RWPE2 (cell line): ENCODE data around the gene SLBP.

ENCODE experiments used
- ATAC-seq: fragments of 200-7000 bp; cut with Tn5 transposase; 3 replicates; pipeline ENCODE4 v1.9.1; 2021; ENCODE audit warnings: low read depth
- DNase-seq: peaks from one replicate; pipeline ENCODE4 v3.0.0-alpha.2; 2020; ENCODE audit warnings: low spot score
- H3K27ac ChIP-seq: fragments of 450-650 bp; 2 replicates; pipeline ENCODE4 v1.5.1; 2017; ENCODE audit warnings: mild to moderate bottlenecking; ENCODE audit not compliant: poor library complexity, severe bottlenecking
- H3K27me3 ChIP-seq: fragments of 250-450 bp; sonication (Bioruptor Pico); 2 replicates; pipeline ENCODE4 v1.5.1; 2021; ENCODE audit warnings: mild to moderate bottlenecking, moderate library complexity; ENCODE audit not compliant: insufficient read depth, poor library complexity, severe bottlenecking
- H3K36me3 ChIP-seq: fragments of 250-450 bp; sonication (Bioruptor Pico); 2 replicates; pipeline ENCODE4 v1.5.1; 2020; ENCODE audit warnings: low read depth, mild to moderate bottlenecking, moderate library complexity
- H3K4me1 ChIP-seq: fragments of 250-450 bp; sonication (Bioruptor Pico); 2 replicates; pipeline ENCODE4 v1.5.1; 2021; ENCODE audit warnings: mild to moderate bottlenecking, moderate library complexity; ENCODE audit not compliant: insufficient read depth, poor library complexity, severe bottlenecking
- H3K4me3 ChIP-seq: fragments of 250-450 bp; sonication (Bioruptor Pico); 2 replicates; pipeline ENCODE4 v1.5.1; 2021; ENCODE audit warnings: mild to moderate bottlenecking, moderate library complexity; ENCODE audit not compliant: severe bottlenecking
- H3K9me3 ChIP-seq: fragments of 250-450 bp; sonication (Bioruptor Pico); 2 replicates; pipeline ENCODE4 v1.5.1; 2021; ENCODE audit warnings: mild to moderate bottlenecking, moderate library complexity; ENCODE audit not compliant: severe bottlenecking
- CTCF ChIP-seq: fragments of 450-650 bp; IDR thresholded peaks from one replicate; pipeline ENCODE4 v1.5.1; 2017; ENCODE audit warnings: mild to moderate bottlenecking, moderate library complexity; ENCODE audit not compliant: poor library complexity, severe bottlenecking

Gene SLBP

DNA sequence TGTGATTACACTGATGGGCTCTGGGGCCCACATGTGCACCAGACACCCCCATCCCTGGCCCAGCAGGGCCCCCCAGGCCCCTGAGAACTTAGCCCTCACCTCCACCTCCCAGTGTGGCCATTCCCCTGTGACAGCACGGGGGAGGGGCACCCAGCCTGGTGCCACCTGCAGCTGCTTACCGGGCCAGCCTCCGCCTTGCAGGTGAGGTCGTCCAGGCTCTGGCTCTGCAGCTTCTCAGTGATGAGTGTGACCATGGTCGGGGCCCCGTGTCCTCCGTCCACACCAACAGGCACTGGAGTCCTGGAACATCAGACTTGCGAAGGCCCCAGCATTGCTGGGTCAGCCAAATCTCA is 43.7 kb downstream of the SLBP start:
- H3K27me3 ChIP-seq, result no peaks in the 10 kb centered on the region
- DNase-seq, result no peak
- no peak for ATAC-seq

GRCh38 chr4:1667273-1667672 is 44.8 kb downstream of the SLBP start:
- Histone ChIP-seq H3K4me3 (no peak overlapping the region), H3K27me3 (no peaks in the 10 kb centered on the region), H3K4me1 (no peaks in the 10 kb centered on the region), H3K27ac (no peak overlapping the region), H3K9me3 (no peaks in the 10 kb centered on the region), H3K36me3 (no peaks in the 10 kb centered on the region)
- DNase-seq (no peak), ATAC-seq (no peak)
- TF ChIP-seq CTCF, result no peak

More for the DNA sequence above, 43.7 kb downstream of the SLBP start:
- H3K4me1 ChIP-seq, result no peaks in the 10 kb centered on the region
- no peak overlapping the region for H3K4me3 ChIP-seq
- H3K27ac ChIP-seq, result no peak overlapping the region
- no peak for TF ChIP-seq CTCF
- no peaks in the 10 kb centered on the region for H3K9me3 ChIP-seq
- no peaks in the 10 kb centered on the region for H3K36me3 ChIP-seq

DNA sequence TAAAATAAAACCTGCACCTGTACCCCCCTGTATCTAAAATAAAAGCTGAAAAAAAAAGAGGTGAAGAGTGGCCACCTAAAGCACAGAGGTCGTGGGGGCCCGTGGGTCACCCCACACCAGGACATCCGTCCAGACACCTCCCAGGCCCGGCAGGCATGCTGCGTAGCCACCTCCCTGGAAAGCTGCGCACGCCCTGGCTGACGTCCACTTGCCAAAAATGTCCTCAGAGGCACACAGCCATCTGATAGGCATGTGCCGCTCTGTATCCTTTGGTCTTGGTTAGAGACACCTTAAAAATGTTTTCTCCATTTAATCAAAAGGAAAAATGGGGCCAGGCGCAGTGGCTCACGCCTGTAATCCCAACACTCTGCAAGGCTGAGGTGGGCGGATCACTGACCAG is 45.7 kb downstream of the SLBP start:
- Histone ChIP-seq H3K36me3 (no peaks in the 10 kb centered on the region), H3K4me1 (no peaks in the 10 kb centered on the region), H3K27me3 (no peaks in the 10 kb centered on the region), H3K4me3 (no peak overlapping the region), H3K9me3 (no peaks in the 10 kb centered on the region), H3K27ac (no peak overlapping the region)
- no peak for ATAC-seq
- DNase-seq, result no peak
- no peak for TF ChIP-seq CTCF

DNA sequence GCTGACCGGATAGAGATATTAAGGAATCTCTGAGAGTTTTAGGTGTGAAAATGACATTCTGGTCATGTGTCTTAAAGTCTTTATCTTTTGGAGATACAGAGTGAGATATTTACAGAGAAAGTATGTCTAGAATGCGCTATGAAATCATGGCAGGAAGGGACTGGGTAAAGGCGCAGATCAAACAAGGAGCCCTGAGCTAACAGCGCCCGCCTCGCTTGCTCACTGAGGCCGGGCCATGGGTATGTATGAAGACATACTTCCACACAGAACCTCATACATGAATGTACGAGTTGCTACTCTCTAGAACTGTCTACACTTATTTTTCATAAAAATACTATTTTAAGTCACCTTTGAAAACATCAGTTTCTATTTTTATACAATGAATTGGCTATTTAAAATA is 48.0 kb downstream of the SLBP start:
- Histone ChIP-seq H3K4me1 (no peaks in the 10 kb centered on the region), H3K36me3 (no peaks in the 10 kb centered on the region), H3K27ac (no peak overlapping the region), H3K4me3 (no peak overlapping the region), H3K9me3 (no peaks in the 10 kb centered on the region), H3K27me3 (no peaks in the 10 kb centered on the region)
- no peak for ATAC-seq
- no peak for TF ChIP-seq CTCF
- no peak for DNase-seq

- Histone ChIP-seq H3K9me3 (no peaks in the 10 kb centered on the region), H3K27ac (no peak overlapping the region), H3K27me3 (no peaks in the 10 kb centered on the region), H3K4me1 (no peaks in the 10 kb centered on the region), H3K36me3 (no peaks in the 10 kb centered on the region), H3K4me3 (no peak overlapping the region)
- ATAC-seq (no peak), DNase-seq (no peak)
- TF ChIP-seq CTCF, result no peak
Observed at GRCh38 chr4:1663549-1663948, 48.6 kb downstream of the SLBP start.
